Keratinocyte (primary cell): ENCODE results near the gene DLX3. TPM values are rescaled to one million over a fixed set of nuclear protein-coding genes. Genes with fewer than 3 reads are reported as not detected.
A peak's percentile ranks its signal among the peaks of the same experiment; 100 is the strongest.

ENCODE experiments used
- DNase-seq: peaks from one replicate; pipeline ENCODE4 v3.0.0-alpha.2; 2011; ENCODE audit warnings: low read depth, missing footprints, low spot score
- FAIRE-seq: peaks from 2 replicates; lab custom pipeline; 2011; peaks lifted over from hg19 to GRCh38; lab: Jason Lieb, UNC
- H2AFZ ChIP-seq: 2 replicates; pipeline ENCODE4 v1.6.0; 2012; ENCODE audit warnings: low read length, control low read depth, inconsistent platforms; ENCODE audit not compliant: control insufficient read depth
- H3K27ac ChIP-seq: 2 replicates; pipeline ENCODE4 v1.5.1; 2011; ENCODE audit warnings: low read length; ENCODE audit not compliant: control insufficient read depth, insufficient read depth
- H3K27me3 ChIP-seq: 3 replicates; pipeline ENCODE4 v1.6.0; 2011; ENCODE audit warnings: low read length; ENCODE audit not compliant: control insufficient read depth, insufficient read depth; ENCODE audit errors: extremely low read depth
- H3K36me3 ChIP-seq, 2 experiments: 2 replicates in 1 of 2; 3 replicates in 1 of 2; pipeline ENCODE4 v1.5.1; 2011; ENCODE audit warnings: low read length in 2 of 2, mild to moderate bottlenecking in 1 of 2; ENCODE audit not compliant: control insufficient read depth in 2 of 2, insufficient read depth in 2 of 2; ENCODE audit errors: extremely low read depth in 1 of 2
- H3K4me1 ChIP-seq: 3 replicates; pipeline ENCODE4 v1.5.1; 2011; ENCODE audit warnings: low read length; ENCODE audit not compliant: control insufficient read depth, insufficient read depth; ENCODE audit errors: extremely low read depth
- H3K4me2 ChIP-seq: 3 replicates; pipeline ENCODE4 v1.6.0; 2011; ENCODE audit warnings: low read depth, low read length; ENCODE audit not compliant: control insufficient read depth, insufficient read depth; ENCODE audit errors: extremely low read depth
- H3K4me3 ChIP-seq, 3 experiments: fragments of 200-600 bp in 1 of 3; sonication (generic) in 1 of 3; 2 replicates in 2 of 3; 3 replicates in 1 of 3; pipeline ENCODE4 v1.5.1; 2011 to 2016; ENCODE audit warnings: low read length in 3 of 3, mild to moderate bottlenecking in 3 of 3, control low read depth in 2 of 3, inconsistent platforms in 1 of 3, low read depth in 1 of 3, mixed read lengths in 1 of 3, mixed run types in 1 of 3, moderate library complexity in 1 of 3; ENCODE audit not compliant: control insufficient read depth in 2 of 3, insufficient read depth in 2 of 3; ENCODE audit errors: extremely low read depth in 1 of 3
- H3K79me2 ChIP-seq: 2 replicates; pipeline ENCODE4 v1.6.0; 2012; ENCODE audit warnings: low read length; ENCODE audit not compliant: control insufficient read depth, insufficient read depth
- H3K9ac ChIP-seq: 3 replicates; pipeline ENCODE4 v1.6.0; 2011; ENCODE audit warnings: low read length; ENCODE audit not compliant: control insufficient read depth, insufficient read depth; ENCODE audit errors: extremely low read depth
- H3K9me1 ChIP-seq: 3 replicates; pipeline ENCODE4 v1.6.0; 2011; ENCODE audit warnings: low read length; ENCODE audit not compliant: control insufficient read depth, insufficient read depth; ENCODE audit errors: extremely low read depth
- H3K9me3 ChIP-seq: 2 replicates; pipeline ENCODE4 v1.5.1; 2012; ENCODE audit warnings: low read depth, low read length; ENCODE audit not compliant: control insufficient read depth
- H4K20me1 ChIP-seq: 3 replicates; pipeline ENCODE4 v1.6.0; 2011; ENCODE audit warnings: low read length; ENCODE audit not compliant: control insufficient read depth, insufficient read depth; ENCODE audit errors: extremely low read depth
- EZH2 ChIP-seq: IDR thresholded peaks from one replicate; pipeline ENCODE4 v1.6.1; 2012; ENCODE audit warnings: inconsistent platforms, mild to moderate bottlenecking, low read length, moderate library complexity
- dilution Hi-C: fragments of 300-500 bp; cut with MboI; formaldehyde crosslinking; loops from one replicate; pipeline ENCODE4 v1.7.0; 2020; ENCODE audit warnings: low sequenced_read_pairs; ENCODE audit not compliant: extremely low pct_ligation_motif_present
- polyA plus RNA-seq, 5 experiments: library from polyadenylated mRNA; depleted of rRNA in 3 of 5; stranded (reverse) in 3 of 5; stranded (forward) in 1 of 5; unstranded in 1 of 5; fragments of >200 nt; gene quantifications; 1 replicate in 1 of 5; 2 replicates in 3 of 5; 3 replicates in 1 of 5; pipeline versions ENCODE4 v1.2.1 to v1.2.3, GENCODE V29; 2011 to 2012; ENCODE audit warnings: missing spikeins in 2 of 5, low read depth in 1 of 5, low replicate concordance in 1 of 5
- TF ChIP-seq, protein P1 (sequence below), 3 experiments: IDR thresholded peaks in 1 of 3; conservative IDR thresholded peaks in 1 of 3; optimal IDR thresholded peaks in 1 of 3; 2 replicates in 2 of 3; 3 replicates in 1 of 3; pipeline versions ENCODE3 to v1.5.1; 2011; ENCODE audit warnings: low read length in 3 of 3, mild to moderate bottlenecking in 3 of 3, moderate library complexity in 2 of 3, control low read depth in 1 of 3, inconsistent platforms in 1 of 3; ENCODE audit not compliant: insufficient read depth in 2 of 3; ENCODE audit errors: extremely low read depth in 1 of 3

The DLX3 gene
- polyA plus RNA-seq, 1 donor (not counting 4 experiments of a cell fraction or from before 2014, with no cell fraction given): 0.72 TPM

DNA sequence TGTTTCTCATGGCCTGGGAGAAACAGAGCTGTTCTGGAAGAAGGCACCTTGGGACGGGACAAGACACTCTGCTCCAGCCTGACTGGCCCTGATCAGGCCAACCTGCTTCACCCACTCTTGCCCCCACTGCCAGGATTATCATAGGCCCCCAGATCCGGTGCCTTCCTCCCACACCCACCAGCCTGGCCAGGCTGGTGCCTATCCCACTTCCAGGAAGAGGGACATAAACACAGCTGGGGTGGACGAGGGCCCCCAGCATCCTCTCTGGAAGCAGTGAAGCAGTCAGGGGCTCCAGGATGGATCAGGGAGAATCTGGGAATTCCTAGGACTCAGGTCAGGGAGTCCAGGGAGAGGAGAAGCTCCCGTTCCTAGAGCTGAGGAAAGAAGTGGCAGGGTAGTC, 44.0 kb upstream of the DLX3 start:
- DNase-seq (no peak), FAIRE-seq (no peak)
- Histone ChIP-seq H3K4me1 (peaks cover 30% of the 10 kb centered on the region), H3K27ac (no peak overlapping the region), H3K27me3 (no peaks in the 10 kb centered on the region), H3K36me3 (no peaks in the 10 kb centered on the region), H3K4me2 (no peak overlapping the region), H4K20me1 (no peaks in the 10 kb centered on the region), H3K9me3 (no peaks in the 10 kb centered on the region), H3K4me3 (no peak overlapping the region), H3K79me2 (no peaks in the 10 kb centered on the region), H3K9ac (no peak overlapping the region), H2AFZ (no peak overlapping the region), H3K9me1 (no peaks in the 10 kb centered on the region)
- dilution Hi-C loops: no loop called here
- TF ChIP-seq, protein P1, sequence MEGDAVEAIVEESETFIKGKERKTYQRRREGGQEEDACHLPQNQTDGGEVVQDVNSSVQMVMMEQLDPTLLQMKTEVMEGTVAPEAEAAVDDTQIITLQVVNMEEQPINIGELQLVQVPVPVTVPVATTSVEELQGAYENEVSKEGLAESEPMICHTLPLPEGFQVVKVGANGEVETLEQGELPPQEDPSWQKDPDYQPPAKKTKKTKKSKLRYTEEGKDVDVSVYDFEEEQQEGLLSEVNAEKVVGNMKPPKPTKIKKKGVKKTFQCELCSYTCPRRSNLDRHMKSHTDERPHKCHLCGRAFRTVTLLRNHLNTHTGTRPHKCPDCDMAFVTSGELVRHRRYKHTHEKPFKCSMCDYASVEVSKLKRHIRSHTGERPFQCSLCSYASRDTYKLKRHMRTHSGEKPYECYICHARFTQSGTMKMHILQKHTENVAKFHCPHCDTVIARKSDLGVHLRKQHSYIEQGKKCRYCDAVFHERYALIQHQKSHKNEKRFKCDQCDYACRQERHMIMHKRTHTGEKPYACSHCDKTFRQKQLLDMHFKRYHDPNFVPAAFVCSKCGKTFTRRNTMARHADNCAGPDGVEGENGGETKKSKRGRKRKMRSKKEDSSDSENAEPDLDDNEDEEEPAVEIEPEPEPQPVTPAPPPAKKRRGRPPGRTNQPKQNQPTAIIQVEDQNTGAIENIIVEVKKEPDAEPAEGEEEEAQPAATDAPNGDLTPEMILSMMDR (optimal IDR thresholded peaks at IDR 0.05 in 1 of 3, IDR thresholded peaks at IDR 0.05 in 1 of 3, conservative IDR thresholded peaks at IDR 0.05 in 1 of 3; ENCODE audit: extremely low read depth in 1 of 3, insufficient read depth in 2 of 3, low read length in 3 of 3): no peak
- TF ChIP-seq EZH2: no peak

DNA sequence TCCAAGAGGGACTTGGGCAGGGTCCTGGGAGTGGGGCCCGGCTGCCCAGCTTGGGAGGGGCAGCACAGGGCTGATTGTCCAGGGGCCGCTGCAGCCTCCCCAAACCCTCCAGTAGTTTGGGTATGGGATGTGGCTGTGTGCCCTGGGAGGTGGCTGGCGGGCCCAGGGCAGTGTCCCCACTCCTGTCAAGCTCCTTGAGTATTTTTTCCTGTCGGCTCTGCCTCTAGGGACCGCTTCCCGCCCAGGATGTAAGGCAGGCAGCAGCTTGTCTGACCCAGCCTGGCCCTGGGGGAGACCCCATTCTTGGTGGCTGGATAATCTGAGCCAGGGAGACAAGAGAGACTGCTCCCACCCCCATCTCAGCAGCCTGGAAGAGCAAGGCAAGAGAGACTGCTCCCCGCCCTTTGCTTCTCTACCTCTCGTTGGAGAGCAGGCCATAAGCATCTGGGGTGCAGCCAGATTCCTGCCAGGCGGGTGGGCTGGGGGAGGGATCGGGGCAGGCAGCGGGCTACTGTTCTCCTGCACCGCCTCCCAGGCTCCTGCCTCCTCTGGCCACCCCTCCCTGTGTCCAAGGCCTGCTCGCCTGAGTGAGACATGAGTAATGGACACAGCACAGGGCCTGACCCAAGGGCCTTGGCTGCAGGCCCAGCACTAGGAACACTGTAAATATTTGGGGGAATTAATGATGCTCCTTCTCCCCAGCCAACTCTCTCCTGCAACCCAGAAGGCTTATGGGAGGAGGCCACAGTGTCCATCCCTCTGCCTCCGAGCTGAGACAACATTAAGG, 42.5 kb upstream of the DLX3 start:
- Histone ChIP-seq H3K9me3 (no peaks in the 10 kb centered on the region), H3K4me1 (peaks cover 28% of the 10 kb centered on the region), H3K4me3 (peak overlapping the region in 1 of 3 experiments; percentile 2), H3K79me2 (no peaks in the 10 kb centered on the region), H3K36me3 (no peaks in the 10 kb centered on the region), H4K20me1 (no peaks in the 10 kb centered on the region), H3K9ac (peak overlapping the region; percentile 24), H3K27ac (peak overlapping the region; percentile 24), H3K27me3 (no peaks in the 10 kb centered on the region), H3K9me1 (no peaks in the 10 kb centered on the region), H2AFZ (peak overlapping the region; percentile 52), H3K4me2 (peak overlapping the region; percentile 61)
- DNase-seq (peak; percentile 78), FAIRE-seq (peak; percentile 81)
- dilution Hi-C loops: no loop called here
- TF ChIP-seq, protein P1 (optimal IDR thresholded peaks at IDR 0.05 in 1 of 3, IDR thresholded peaks at IDR 0.05 in 1 of 3, conservative IDR thresholded peaks at IDR 0.05 in 1 of 3; ENCODE audit: extremely low read depth in 1 of 3, insufficient read depth in 2 of 3, low read length in 3 of 3): no peak
- no peak for TF ChIP-seq EZH2
